Activated CD8-positive, alpha-beta memory T cell treated with anti-CD3 and anti-CD28 coated beads for 36 hours (primary cell): ENCODE results near the gene TMPRSS11B. TPM values are rescaled to one million over a fixed set of nuclear protein-coding genes. Genes with fewer than 3 reads are reported as not detected.
"Not testable (repeated sequence)": the region's sequence is repeated elsewhere in the genome, so short reads cannot be mapped to it uniquely, and the experiment has no call there.

ENCODE experiments used
- CTCF ChIA-PET: fragments of 350-600 bp; sonication (Branson Sonifier 250); formaldehyde crosslinking; loops from one replicate; lab custom pipeline; 2021; ENCODE audit warnings: antibody characterized with exemption; lab: Charles Lee
- POLR2A ChIA-PET: fragments of 350-600 bp; sonication (Branson Sonifier 250); formaldehyde crosslinking; loops from one replicate; lab custom pipeline; 2021; ENCODE audit warnings: antibody characterized with exemption; lab: Charles Lee
- total RNA-seq, 2 experiments: library from RNA; stranded (reverse); gene quantifications; one replicate each; pipeline ENCODE4 v1.2.3, GENCODE V29; 2021

The TMPRSS11B gene
- total RNA-seq, result not detected

- POLR2A ChIA-PET, result no interaction called here
- CTCF ChIA-PET, result no interaction called here
Observed at GRCh38 chr4:68245594-68245993, at the start of gene TMPRSS11B. TMPRSS11B (minus strand) TSS chr4:68245694; CDS start chr4:68245558, 136 bp downstream.

- ChIA-PET POLR2A (no interaction called here), CTCF (no interaction called here)
Observed at GRCh38 chr4:68291256-68291655, 45.8 kb upstream of the TMPRSS11B start.

- ChIA-PET CTCF (no interaction called here), POLR2A (no interaction called here)
Observed at GRCh38 chr4:68288393-68288740, 42.9 kb upstream of the TMPRSS11B start.

GRCh38 chr4:68287704-68288392, 42.4 kb upstream of the TMPRSS11B start:
- ChIA-PET POLR2A (no interaction called here), CTCF (no interaction called here)

- ChIA-PET CTCF (no interaction called here), POLR2A (no interaction called here)
Observed at GRCh38 chr4:68283714-68284113, 38.2 kb upstream of the TMPRSS11B start.

- POLR2A ChIA-PET, result no interaction called here
- CTCF ChIA-PET, result no interaction called here
Observed at GRCh38 chr4:68283095-68283494, 37.6 kb upstream of the TMPRSS11B start.

GRCh38 chr4:68281796-68282740, 36.6 kb upstream of the TMPRSS11B start:
- CTCF ChIA-PET, POLR2A ChIA-PET: not testable (repeated sequence)

- CTCF ChIA-PET, result no interaction called here
- POLR2A ChIA-PET, result no interaction called here
Observed at GRCh38 chr4:68278029-68278428, 32.5 kb upstream of the TMPRSS11B start.

- CTCF ChIA-PET, result no interaction called here
- POLR2A ChIA-PET, result no interaction called here
Observed at GRCh38 chr4:68277627-68278026, 32.1 kb upstream of the TMPRSS11B start.

GRCh38 chr4:68272860-68273259, 27.4 kb upstream of the TMPRSS11B start:
- POLR2A ChIA-PET, result no interaction called here
- CTCF ChIA-PET, result interaction anchor here (2.0 kb wide), 1 partner anchor 103 kb away, joined by 7 read pairs; no protein-coding TSS in a partner anchor

- POLR2A ChIA-PET, result no interaction called here
Observed at GRCh38 chr4:68272380-68272779, 26.9 kb upstream of the TMPRSS11B start.

GRCh38 chr4:68271851-68272357, 26.4 kb upstream of the TMPRSS11B start:
- POLR2A ChIA-PET, result no interaction called here
- CTCF ChIA-PET, result interaction anchor here (1.1 to 1.2 kb wide), 3 partner anchors 17 to 195 kb away, joined by 3 to 6 read pairs (median 5); no protein-coding TSS in a partner anchor

More at GRCh38 chr4:68272380-68272779, 26.9 kb upstream of the TMPRSS11B start:
- CTCF ChIA-PET, result interaction anchor here (1.1 to 2.0 kb wide), 4 partner anchors 18 to 195 kb away, joined by 3 to 7 read pairs (median 6); no protein-coding TSS in a partner anchor

GRCh38 chr4:68267433-68267944, 22.0 kb upstream of the TMPRSS11B start:
- ChIA-PET POLR2A (no interaction called here), CTCF (no interaction called here)

- ChIA-PET POLR2A (no interaction called here), CTCF (no interaction called here)
Observed at GRCh38 chr4:68264875-68265565, 19.5 kb upstream of the TMPRSS11B start.

- POLR2A ChIA-PET, result no interaction called here
Observed at GRCh38 chr4:68259191-68259590, 13.7 kb upstream of the TMPRSS11B start.

GRCh38 chr4:68257719-68258118, 12.2 kb upstream of the TMPRSS11B start:
- ChIA-PET CTCF (no interaction called here), POLR2A (no interaction called here)

More at GRCh38 chr4:68259191-68259590, 13.7 kb upstream of the TMPRSS11B start:
- CTCF ChIA-PET, result no interaction called here

- ChIA-PET POLR2A (no interaction called here), CTCF (no interaction called here)
Observed at GRCh38 chr4:68256284-68256683, 10.8 kb upstream of the TMPRSS11B start.

- POLR2A ChIA-PET, result no interaction called here
Observed at GRCh38 chr4:68250151-68250930, 4.8 kb upstream of the TMPRSS11B start.

GRCh38 chr4:68249434-68249833, 3.9 kb upstream of the TMPRSS11B start:
- ChIA-PET POLR2A (no interaction called here), CTCF (no interaction called here)

More at GRCh38 chr4:68250151-68250930, 4.8 kb upstream of the TMPRSS11B start:
- CTCF ChIA-PET, result no interaction called here
